HEK293 (cell line): ENCODE data around the gene TULP1.

Experiments used
- KLF1 ChIP-seq: fragments of 450-650 bp; formaldehyde crosslinking; IDR thresholded peaks from 2 replicates; pipeline ENCODE4 v1.5.1; 2016; ENCODE audit warnings: missing biosample characterization, missing genetic modification characterization
- PRDM4 ChIP-seq: fragments of 450-650 bp; formaldehyde crosslinking; IDR thresholded peaks from 2 replicates; pipeline ENCODE4 v1.5.1; 2017; ENCODE audit warnings: missing biosample characterization, missing genetic modification characterization
- REST ChIP-seq: fragments of 450-650 bp; formaldehyde crosslinking; IDR thresholded peaks from 2 replicates; pipeline ENCODE4 v1.5.1; 2016; ENCODE audit warnings: missing biosample characterization, missing genetic modification characterization
- ZBTB20 ChIP-seq: fragments of 450-650 bp; formaldehyde crosslinking; IDR thresholded peaks from 2 replicates; pipeline ENCODE4 v1.5.1; 2016; ENCODE audit warnings: missing biosample characterization, missing genetic modification characterization
- ZNF426 ChIP-seq: fragments of 450-650 bp; formaldehyde crosslinking; IDR thresholded peaks from 2 replicates; pipeline ENCODE4 v1.5.1; 2017; ENCODE audit warnings: missing biosample characterization, missing genetic modification characterization, mild to moderate bottlenecking, inconsistent platforms, moderate library complexity

DNA sequence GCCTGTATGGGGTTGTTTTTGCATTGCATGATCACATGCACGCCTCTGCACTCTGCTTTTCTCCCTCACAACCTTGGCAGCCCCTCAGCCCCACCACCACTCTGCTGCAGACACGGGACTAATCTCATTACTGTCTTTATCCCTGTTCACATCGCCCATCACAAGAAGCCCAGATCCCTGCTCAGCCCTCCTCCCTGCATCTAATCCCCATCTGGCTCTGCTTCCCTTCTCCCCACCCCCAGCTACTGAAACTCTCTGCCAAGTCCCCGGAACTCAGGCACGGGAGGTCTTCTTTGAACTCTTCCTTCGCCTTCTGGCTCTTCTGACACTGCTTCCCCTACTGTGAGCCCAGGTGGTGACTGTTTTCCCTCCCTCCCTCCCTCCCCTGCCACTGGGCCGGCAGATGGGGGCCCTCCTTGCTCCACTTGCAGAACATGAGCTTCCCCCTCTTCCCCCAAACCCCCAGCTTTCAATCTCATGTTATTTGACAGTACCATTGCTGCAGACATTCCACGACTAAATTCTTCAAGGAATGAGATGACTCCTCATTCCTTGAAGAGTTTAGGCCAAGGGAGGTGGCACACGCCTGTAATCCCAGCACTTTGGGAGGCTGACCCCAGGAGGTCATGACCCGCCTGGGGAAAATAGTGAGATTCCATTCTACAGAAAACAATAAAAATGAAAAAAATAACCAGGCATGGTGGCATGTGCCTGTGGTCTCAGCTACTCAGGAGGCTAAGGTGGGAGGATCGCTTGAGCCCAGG lies 21.9 kb upstream of the TULP1 start:
- TF ChIP-seq ZNF426 (tag by site-specific recombination) (no peak), ZBTB20 (tag by site-specific recombination) (no peak), PRDM4 (no peak), REST (no peak), KLF1 (no peak)
